Epithelial cell of esophagus (primary cell): ENCODE results near the gene LMBRD2.

Experiments
- DNase-seq: peaks from one replicate; pipeline ENCODE4 v3.0.0; 2010; ENCODE audit warnings: low read depth
- H3K4me3 ChIP-seq: 2 replicates; pipeline ENCODE4 v1.5.1; 2011; ENCODE audit warnings: mild to moderate bottlenecking, low read length, control low read depth
- TF ChIP-seq, protein P1 (sequence below): IDR thresholded peaks from 2 replicates; pipeline ENCODE4 v1.5.1; 2011; ENCODE audit warnings: low read depth, mild to moderate bottlenecking, low read length, control low read depth, inconsistent platforms; ENCODE audit not compliant: insufficient read depth; ENCODE audit errors: missing control alignments

Gene LMBRD2

DNA sequence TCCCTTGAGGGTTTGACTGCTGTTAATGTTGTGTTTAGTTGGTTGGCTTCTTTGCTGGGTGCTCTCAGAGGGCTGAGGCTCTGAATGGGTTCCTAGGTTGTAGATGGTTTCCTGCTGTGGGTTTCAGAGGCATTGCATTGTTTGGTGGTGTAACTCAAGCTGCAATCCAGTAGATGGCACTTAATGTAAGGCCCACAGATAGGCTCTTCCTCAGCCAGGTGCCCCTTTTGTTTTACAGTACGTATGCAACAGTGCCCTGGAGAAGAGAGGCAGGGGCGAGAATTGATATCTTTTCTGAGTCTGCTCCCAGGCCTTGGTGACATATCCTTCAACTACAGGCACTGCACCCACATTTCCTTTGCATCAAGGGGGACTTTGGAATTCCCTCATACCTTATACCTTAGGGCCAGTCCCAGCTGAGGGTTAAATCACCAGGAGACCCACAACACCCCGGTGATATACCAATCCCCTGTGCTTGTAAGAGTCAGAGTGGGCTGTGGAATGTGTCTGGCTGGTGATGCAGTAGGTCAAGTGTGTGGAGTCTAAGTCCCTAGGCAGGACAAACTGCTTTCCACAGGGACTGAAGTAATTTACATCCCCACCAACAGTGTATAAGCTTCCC lies 78.0 kb downstream of the LMBRD2 start:
- TF ChIP-seq, protein P1, sequence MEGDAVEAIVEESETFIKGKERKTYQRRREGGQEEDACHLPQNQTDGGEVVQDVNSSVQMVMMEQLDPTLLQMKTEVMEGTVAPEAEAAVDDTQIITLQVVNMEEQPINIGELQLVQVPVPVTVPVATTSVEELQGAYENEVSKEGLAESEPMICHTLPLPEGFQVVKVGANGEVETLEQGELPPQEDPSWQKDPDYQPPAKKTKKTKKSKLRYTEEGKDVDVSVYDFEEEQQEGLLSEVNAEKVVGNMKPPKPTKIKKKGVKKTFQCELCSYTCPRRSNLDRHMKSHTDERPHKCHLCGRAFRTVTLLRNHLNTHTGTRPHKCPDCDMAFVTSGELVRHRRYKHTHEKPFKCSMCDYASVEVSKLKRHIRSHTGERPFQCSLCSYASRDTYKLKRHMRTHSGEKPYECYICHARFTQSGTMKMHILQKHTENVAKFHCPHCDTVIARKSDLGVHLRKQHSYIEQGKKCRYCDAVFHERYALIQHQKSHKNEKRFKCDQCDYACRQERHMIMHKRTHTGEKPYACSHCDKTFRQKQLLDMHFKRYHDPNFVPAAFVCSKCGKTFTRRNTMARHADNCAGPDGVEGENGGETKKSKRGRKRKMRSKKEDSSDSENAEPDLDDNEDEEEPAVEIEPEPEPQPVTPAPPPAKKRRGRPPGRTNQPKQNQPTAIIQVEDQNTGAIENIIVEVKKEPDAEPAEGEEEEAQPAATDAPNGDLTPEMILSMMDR, result peak; percentile 42
- H3K4me3 ChIP-seq, result no peak overlapping the region
- DNase-seq, result peak; percentile 34

DNA sequence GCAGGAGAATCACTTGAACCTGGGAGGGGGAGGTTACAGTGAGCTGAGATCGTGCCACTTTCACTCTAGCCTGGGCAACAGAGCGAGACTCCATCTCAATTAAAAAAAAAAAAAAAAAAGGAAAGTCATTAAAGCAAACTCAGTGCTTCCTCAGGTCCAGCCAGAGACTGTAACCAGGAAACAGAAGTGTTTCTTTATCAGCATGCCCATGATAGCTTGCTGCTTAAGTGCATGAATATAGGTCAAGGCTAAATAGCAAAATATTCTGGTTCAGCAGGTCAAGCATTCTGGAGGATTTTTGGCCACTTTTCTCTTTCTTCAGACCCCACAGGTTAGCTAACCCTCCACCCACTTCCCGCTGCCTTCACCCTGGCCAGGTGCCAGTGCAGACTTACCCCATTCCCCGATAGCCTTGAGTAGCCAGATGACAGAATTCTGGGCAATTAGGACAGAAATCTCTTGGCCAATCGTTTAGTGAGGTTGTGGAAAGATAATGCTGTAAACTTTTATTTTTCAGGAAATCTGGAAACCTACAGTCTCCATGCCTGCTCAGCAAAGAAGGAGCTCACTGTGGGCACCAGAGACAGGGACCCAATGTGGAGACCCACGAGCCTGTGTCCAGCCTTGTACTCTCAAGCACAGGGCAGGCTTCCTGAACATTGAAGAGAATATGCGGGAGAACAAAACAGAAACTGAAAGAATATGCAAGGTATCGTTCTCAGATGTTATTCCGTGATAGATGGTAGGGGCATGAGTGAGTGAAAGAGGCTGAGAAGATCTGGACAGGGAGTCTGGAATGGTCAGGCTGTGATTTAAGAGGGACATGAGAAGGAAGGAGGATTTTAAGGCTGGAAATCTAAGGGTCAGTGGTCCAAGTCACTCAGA lies 80.8 kb downstream of the LMBRD2 start:
- no peak for DNase-seq
- H3K4me3 ChIP-seq, result no peak overlapping the region
- TF ChIP-seq, protein P1, result no peak

DNA sequence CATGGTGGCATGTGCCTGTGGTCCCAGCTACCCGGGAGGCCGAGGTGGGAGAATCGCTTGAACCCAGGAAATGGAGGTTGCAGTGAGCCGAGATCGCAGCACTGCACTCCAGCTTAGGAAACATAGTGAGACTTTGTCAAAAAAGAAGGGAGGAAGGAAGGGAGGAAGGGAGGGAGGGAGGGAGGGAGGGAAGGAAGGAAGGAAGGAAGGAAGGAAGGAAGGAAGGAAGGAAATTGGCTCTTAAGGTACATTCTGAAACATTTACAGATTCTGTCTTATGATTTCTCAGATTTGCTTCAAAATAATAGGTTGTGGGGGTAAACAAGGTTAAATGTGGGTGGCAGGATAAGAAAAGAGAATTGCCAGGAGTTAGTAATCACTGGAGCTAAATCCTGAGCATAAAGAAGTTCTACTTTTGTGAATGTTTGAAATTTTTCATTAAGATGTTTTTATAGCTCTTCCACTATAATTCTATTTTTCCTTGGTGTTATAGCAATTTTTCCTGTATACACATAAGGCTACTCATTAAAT lies 82.9 kb downstream of the LMBRD2 start:
- no peak overlapping the region for H3K4me3 ChIP-seq
- TF ChIP-seq, protein P1, result no peak
- DNase-seq, result no peak

DNA sequence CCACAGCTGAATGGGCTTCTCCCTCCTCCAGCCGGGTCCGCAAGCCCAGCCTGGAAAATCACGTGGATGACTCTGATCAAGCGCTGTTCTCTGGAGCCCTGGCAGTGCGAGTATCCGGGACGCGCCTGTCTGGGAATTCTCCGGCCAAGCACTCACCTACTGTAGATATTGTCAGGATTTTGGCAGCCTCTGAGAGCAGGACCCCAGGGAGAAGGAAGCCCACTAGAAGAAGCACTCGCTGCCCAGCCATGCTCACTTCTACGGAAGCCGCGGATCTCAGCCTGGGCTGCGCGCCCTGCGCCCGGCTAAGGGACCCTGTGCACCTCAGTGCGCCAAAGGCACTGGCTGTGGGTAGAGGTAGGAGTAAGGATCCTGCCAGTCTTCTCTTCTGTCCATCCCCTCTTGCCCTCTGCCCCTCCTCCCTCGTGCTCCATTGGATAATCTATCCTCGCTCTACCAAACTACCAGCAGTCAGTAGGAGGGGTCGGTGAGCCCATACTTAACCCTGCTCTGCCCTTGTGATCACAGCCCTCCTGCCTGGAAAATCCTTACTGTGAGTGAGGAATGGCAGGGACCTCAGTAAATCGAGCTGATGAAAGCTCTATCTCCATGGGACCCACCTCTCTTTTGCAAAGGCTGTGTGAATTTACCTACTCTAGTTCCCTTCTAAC lies 85.0 kb downstream of the LMBRD2 start, which contains the start of gene UGT3A2:
UGT3A2 (minus strand) TSS at position 343 of the 671 bp plus-strand sequence; CDS start at position 250, 93 bp downstream.
- TF ChIP-seq, protein P1, result no peak
- no peak for DNase-seq
- no peak within 1 kb of the TSS for H3K4me3 ChIP-seq

DNA sequence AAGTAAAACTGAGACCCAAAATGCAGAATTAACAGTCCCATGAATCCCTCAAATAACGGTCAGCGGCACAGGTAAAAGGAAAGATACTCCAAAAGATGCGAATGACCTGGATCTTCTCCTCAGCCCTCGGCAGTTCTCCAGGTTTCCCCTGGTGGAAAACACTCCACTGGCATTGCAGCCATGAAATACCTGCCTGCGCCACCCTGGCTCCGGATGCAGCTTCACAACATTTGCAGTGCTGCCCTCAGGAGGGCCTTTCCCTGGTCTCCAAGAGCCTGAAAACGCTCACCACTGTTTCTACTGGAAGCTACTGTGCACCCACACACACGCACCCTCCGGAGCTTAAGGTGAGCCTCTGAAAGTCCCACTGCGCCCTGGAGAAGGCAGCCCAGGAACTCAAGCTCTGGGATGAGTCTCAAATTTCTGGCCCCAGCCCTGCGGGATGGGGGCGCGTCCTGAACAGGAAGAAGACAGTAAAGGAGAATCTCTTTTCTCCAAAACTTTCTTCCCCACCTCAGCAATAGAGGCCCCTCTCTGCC lies 85.6 kb downstream of the LMBRD2 start:
- no peak overlapping the region for H3K4me3 ChIP-seq
- TF ChIP-seq, protein P1, result no peak
- no peak for DNase-seq

DNA sequence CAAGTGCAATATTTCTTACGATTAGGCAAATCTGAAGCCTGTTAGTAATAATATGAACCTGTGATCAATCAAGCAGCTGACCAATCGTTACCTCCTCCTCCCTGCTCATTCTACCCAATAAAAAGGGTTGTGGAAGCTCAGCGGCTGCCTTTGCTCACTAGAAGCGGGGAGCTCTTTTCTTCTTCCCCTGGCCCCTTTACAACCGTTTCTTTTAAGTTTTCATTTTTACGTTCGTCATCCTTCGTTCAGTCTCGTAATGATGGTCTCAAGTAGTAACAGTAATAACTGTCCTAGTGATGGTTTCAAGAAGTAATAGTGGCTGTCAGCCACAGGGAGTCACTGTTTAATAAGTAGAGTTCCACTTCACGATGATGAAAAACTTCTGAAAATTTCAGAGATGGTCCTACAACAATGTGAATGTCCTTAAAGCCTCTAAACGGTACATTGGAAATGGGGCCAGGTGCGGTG lies 91.2 kb downstream of the LMBRD2 start:
- TF ChIP-seq, protein P1, result no peak
- DNase-seq, result no peak

More for the DNA sequence above, 91.2 kb downstream of the LMBRD2 start:
- no peak overlapping the region for H3K4me3 ChIP-seq
